KBM-7 (cell line): ENCODE results near the gene CDT1.
A peak's percentile ranks its signal among the peaks of the same experiment; 100 is the strongest.

ENCODE experiments used
- DNase-seq: peaks from one replicate; pipeline ENCODE4 v3.0.0-alpha.2; 2015
- in situ Hi-C: fragments of 300-500 bp; cut with MboI; formaldehyde crosslinking; loops from 2 replicates; pipeline ENCODE4 v1.14.3; 2020; ENCODE audit warnings: low sequenced_read_pairs, low pct_unique_long_range_greater_than_20kb, mixed read lengths

The CDT1 gene

DNA sequence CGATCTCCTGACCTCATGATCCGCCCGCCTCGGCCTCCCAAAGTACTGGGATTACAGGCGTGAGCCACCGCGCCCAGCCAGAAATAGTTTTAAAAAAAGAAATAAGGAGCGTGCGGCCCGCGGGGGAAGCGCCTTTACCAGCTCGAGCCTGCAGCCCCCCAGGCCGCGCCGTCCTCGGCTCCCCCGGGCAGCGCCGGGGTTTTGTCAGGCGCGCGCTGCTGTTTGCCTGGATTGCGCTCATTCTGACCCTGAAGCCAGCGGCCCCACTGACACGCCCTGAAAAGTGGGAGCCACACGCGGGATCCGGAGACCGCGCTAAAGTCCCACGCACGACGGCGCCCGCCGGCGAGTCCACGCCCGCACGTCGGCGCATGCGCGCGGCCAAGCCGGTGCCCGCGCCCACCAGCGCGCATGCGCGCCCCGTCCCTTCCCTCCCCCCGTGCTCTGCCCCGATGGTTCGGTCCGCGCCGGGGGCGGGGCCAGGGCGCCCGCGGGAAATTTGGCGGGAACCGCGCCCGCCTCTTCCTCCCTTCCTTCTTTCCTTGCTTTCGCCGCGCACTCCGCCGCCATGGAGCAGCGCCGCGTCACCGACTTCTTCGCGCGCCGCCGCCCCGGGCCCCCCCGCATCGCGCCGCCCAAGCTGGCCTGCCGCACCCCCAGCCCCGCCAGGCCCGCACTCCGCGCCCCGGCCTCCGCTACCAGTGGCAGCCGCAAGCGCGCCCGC, at the start of gene CDT1:
Gene CDT1, plus strand, starts transcription at position 526 of the 724 bp plus-strand sequence. Its CDS starts 43 bp downstream, at position 569.
- peak; percentile 86 for DNase-seq
- in situ Hi-C loops = no loop called here

DNA sequence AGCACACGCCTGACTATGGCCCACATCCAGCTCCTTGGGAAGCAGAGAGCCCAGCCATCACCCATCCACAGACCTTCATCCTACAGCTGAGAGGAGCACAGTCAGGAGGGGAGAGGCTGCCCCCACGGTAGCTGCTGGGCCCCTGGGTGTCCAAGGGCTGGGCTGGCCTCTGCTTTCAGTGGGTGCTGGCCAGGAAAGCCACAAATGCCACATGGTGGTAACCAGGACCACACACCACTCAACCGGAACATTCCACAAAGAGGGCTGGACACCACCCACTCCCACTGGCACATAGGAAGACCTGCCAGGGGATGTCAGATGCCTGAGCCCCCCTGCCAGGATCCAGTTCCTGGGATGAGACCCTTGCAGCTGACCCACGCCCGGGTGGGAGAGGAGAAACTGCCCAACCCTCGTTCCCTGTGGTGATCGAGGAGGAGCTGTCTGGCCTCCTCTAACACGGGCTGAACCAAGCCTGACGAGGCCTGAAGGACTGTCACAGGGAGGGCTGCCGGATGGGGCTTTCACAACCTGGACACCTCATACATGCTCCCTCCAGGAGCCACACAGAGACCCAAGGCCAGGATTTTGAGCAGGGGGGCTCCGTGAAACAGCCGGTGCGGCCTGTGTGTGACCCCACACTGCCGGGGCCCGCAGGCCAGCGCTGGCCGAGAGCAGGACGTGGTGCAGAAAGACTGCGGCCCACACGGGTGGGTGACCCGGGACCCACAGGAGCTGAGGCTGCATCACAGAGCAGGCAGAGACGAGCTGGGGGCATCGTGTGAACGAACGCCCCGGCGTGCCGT, 49.3 kb upstream of the CDT1 start:
- in situ Hi-C loops = no loop called here
- no peak for DNase-seq

DNA sequence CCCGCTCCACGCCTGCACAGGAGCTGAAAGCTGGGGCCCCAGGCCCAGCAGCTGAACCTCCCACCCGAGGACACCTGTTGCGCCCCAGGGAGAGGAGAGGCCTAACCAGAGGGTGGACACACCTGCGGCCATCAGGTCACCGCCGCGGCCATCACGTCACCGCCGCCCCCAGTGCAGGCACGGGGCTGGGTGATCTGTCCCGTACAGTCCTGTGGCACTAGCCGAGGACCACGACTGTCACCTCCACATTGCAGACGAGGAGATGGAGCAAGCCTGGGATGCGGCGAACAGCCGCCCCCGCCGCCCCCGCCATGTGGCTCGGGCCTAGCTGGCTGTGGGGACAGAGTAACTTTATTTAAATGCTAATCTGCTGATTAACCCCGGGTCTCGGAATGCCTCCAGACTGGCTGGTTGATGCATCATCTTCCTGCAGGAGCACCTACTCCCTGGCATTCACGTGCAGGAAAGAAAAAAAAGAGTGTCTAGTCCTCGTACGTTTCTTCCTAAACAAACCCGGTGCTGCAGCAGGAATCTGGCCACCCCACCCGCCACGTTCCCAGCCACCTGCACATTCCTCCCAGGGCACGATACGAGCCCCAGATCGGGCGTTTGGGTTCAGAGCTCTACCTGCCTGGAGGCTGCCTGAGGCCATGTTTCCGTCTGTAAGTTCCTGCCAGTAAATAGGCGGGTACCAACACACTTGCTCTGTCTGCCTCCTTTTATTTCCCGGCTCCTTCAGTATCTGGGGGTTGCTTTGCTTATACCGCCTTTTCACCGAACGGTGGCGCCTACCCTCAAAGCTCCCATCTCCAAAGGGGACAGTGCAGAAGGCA, 48.5 kb upstream of the CDT1 start:
- no peak for DNase-seq
- in situ Hi-C loops = no loop called here

DNA sequence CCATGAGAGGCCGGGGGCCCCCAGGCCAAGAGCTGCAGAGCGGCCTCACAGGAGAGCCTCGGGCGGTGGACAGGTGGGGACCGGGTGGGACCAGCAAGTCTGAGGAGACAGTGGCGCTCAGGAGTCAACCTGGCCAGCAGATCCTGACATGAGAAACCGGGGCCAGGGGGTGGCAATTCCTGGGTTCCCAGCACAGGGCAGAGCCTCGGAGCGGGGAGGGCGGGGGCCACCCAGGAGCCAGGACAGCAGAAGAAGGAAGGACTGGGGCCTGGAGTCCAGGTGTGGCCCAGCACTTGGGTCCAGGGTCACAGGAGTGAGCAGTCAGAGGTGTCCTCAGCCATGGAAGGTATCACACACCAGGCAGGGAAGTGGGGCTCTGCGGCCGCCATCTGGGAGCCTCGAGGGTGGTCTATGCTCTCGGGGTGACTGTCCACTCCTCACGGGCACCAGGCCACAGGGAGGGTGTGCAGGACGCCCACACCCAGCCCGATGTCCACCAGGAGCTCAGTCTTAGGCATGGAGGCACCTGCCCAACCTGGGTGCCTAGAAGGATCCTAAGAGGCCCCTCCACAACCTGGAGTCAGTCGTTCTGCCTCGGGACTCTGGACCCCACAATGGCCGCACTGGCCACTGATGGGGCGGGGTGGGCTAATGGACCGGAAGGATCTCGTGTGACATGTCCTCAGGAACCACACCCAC, 47.7 kb upstream of the CDT1 start:
- in situ Hi-C loops = no loop called here
- no peak for DNase-seq

DNA sequence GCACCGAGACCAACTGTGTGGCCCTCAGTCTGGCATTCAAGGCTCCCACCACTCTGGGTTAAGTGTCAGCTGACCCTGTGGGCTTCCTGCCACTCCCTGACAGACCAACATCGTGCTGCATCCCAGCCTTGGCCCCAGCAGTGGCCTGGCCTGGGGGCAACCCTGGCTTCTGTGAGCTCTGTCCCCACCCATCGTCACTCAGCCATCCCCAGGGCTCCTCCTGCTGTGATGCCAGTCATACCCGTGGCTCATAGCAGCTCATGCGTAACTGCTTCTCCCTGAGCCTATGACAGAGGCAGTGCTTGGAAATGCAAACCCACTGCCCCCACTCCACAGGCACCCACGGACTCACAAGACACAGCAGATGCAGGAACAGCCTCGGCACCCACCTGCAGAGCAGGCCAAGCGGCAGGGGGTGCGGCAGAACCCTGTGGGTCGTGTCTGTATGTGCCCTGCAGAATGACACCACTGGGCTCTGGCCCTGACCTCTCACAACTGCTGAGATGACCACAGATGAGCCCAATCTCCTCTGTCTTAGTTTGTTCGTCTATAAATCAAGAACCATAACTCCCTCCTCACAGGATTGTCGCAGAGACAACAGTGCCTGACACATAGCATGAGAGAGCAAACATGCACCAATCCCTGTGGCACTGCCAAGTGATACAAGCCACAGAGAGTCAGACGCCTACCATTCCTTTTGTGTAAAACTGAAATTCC, 45.2 kb upstream of the CDT1 start:
- in situ Hi-C loops = no loop called here
- DNase-seq = no peak

DNA sequence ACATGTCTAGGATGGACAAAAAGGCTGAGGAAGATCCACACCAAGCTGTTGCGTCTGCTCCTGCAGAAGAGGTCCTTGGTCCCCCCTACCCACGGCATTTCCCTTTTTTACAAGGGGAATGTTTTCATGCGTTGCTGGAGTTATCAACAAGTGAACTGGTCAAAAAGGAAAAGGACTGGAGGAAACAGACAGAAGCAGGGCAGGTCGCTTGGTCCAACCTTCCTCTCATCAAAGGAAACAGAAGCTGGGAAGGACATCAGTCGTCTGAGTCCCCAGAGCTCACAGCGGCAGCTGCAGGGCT, 44.7 kb upstream of the CDT1 start:
- DNase-seq = no peak
- in situ Hi-C loops = no loop called here

DNA sequence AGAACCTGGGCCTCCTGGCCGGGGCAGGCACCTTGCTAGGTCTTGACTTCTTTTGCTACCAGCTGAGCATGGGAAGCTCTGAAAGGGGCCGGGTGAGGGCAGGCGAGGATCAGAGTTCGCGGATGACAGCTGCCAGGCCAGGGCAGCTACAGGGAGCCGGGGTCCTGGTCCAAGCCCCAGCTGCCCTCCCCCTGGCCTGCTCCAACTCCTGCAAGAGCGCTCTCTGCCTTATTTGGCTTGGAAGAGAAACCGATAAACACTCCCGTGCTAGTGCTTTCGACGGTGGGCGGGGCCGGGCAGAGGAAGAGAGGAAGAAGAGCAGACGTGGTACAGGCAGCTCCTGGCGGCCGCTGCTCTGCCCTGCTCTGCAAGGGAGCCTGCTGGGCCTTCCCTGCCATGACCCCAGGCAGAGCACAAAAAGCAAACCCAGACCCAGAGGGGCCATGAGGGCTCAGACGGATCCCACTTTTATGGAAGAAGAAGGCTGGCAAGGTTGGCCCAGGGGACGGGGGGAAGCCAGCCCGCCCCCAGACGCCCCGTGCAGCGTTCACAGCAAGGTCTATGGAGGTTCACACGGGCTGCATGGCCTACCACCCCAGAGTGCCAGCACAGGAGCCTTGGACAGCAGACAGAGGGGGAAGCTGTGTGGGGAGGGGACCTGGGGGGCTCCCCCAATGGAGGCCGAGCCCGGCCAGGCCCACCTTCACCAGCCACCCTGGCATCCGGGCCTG, 44.2 kb upstream of the CDT1 start:
- in situ Hi-C loops = no loop called here
- DNase-seq = peak; percentile 29

DNA sequence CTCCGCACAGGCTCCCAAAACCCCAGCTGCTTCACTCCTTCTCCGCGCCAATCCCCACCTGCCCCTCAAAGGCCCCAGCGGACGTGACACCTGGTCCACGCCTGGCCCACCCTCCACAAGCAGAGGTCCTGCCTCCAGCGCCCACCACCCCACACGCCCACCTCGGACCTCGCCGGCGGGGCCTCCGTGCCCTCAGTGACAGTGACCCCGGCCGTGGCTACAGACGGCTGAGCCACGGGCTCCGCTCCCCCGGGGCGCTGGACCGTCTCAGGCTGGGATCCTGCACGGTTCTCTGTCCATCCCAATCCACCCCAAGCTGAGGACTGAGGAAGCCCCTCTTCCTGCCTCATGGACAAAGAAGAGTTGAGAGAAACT, 43.6 kb upstream of the CDT1 start:
- no peak for DNase-seq
- in situ Hi-C loops = no loop called here

DNA sequence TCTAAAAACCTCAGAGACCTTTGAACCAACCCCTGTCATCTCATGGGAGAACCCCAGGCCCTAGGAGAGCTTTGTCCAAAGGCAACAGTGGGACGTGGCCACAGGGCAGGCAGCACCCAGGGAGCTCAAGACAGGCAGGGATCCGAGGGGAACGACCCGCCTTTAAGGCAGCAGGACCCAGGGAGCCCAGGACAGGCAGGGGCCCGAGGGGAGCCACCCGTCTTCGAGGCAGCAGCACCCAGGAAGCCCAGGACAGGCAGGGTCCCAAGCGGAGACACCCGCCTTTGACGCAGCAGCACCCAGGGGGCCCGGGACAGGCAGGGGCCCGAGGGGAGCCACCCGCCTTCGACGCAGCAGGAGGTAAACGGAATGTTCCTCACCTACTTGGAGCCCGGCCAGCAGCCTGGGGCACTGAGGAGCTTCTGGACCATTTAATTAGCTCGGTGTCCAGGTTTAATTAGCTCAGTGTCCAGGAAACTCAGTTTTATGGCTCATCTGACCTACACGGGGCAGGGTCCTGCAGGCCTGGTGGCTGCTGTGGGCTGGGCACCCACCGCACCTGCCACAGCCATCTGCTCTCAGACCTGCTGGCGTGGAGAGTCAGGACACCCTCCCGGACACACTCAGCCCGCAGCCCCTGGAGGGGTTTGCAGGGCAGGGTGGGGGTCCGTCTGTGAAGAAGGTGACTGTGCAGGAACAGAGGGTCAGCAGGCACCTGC, 43.0 kb upstream of the CDT1 start:
- in situ Hi-C loops = no loop called here
- DNase-seq = no peak

DNA sequence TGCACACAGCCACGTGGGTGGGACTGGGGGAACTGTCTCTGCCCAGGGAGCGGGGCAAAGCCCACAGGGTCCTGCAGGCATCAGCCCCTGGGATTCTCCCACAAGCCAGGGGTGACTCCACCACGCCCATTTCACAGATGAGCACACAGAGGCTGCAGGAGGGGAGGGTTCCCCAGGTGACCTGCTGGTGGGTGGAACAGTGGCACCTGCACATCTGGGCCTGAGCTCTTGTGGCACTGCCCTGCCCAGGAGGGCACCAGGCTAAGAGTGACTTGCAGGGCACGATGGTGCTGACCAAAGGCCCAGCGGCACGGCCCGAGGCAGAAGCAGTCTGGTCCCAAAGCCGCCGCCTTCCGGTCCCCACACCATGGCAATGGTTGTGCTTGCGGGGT, 42.5 kb upstream of the CDT1 start:
- in situ Hi-C loops = no loop called here
- no peak for DNase-seq

DNA sequence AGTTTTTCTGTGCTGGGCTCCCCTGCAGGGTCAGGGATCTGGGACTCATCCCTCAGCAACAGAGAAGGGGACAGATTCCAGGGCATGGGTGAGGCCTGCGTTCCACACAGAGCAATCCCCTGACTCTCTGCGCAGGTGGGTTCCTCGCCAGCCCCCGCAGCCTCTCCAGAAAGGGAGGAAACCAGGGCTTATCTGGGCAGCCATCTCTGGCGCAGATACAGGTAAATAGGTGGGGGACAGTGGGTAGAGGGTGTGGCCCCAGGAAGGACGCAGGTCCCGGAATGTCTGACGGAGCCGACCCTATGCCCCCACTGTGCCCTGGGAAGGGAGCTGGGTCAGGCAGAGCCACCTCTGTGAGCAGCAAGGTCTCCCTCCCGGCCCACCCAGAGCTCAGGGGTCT, 41.8 kb upstream of the CDT1 start:
- in situ Hi-C loops = no loop called here
- DNase-seq = no peak

DNA sequence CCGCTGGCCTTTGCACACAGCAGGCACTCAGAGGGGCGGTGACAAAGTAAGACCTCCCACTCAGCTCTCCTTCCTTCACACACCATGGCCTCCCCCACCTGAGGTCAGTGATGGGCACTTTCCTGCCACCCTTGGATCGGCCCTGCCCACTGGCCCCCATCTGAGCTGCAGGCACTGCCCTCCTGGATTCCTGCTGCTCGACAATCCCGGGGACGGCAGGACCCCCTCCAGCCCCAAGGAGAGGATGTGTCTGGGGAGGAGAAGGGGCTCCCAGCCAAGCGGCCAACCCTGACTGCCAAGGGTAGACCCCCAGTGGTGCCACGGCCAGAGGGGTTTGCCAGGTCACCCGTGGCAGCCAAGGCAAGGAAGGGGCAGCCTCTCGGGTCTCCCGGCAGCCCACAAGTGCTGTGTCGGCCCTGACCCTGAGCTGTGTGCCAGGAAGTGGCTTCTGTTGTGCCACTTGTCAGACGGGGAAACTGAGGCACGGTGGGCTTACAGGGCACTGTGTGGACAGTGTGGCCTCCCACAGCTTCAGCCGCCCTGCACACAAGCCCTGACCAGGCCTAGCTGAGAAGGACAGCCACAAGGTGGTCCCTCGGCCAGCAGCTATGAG, 41.2 kb upstream of the CDT1 start:
- in situ Hi-C loops = no loop called here
- DNase-seq = no peak

DNA sequence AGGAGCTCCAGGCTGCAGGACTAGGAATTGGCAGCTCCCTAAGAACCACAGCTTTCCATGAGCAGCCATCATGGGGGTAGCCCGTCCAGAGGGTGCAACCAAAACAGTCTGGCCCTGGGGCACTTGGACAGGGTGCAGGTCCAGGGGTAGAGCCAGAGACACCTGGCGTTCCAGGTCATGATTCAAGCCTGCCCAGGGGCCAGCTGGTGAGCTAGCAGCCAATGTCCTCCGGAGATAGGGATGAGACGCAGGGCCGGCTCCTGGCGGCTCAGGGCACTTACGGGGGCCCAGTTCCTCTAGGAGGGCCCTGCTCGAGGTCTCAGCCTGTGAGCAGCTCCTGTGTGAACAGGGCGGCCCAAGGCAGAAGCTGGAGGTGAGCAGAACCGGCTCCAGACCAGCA, 40.6 kb upstream of the CDT1 start:
- in situ Hi-C loops = no loop called here
- DNase-seq = no peak

DNA sequence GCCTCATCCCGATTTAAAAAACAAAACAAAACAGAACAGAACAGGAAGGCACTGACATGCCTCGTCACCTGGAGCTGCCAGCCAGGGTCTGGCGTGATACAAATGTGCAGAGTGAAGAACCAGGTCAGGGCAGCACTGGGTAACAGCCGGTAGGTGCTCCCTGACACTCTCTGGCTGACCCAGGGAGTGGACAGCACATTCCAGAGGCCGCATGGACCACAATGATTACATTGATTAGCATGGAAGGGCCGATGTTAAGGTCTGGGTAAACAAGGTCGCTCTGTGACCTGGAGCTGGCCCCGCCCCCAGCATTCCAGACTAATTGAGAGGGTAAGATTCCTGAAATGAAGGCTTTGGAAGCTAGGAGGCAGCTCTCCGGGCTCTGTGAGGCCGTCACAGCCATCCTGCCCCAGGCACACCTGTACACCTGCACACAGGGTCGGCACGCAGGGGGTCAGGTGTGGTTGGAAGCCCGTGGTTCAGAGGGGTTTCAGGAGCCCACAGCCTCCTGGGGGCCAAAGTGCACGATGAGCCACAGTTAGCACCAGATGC, 40.0 kb upstream of the CDT1 start:
- in situ Hi-C loops = no loop called here
- no peak for DNase-seq

DNA sequence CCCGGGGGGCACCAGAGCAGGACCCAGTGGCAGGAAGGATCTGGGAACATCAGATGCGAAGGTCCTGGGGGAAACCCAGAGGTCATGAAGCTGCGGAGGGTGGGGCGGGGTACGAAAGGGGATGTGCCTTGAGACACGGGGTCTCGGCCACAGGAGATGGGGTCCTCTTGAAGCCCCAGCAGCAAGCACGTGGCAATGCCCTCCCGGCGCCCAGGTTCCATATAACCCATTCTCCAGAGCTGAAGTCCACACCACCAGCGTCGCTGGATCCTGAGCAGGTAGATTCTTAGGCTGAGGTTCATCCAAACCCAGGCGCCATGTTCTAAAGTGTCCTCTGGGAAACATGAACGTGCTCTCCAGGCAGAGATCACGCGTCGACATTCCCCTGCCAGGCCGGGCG, 39.5 kb upstream of the CDT1 start:
- in situ Hi-C loops = no loop called here
- DNase-seq = no peak

DNA sequence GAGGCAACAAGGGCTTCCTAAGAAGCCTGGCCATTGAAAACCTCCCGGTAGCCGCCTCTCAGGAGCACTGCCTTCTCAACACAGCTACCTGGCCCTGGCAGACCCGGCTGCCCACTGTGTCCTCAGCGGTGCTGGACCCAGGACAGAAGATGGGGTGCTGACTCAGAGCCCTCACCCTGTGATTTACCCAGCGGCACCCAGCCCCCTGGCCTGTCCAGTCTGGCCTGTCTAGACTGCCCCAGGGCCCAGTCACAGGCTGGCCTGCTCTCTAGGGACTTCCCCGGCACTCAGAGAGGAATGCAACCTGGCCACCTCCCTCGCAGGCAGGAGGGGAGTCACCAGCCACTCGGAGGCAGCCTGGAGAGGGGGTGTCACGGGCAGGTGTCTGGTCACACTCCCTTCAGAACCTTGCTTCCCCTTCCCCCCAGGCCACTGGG, 38.7 kb upstream of the CDT1 start:
- DNase-seq = no peak

DNA sequence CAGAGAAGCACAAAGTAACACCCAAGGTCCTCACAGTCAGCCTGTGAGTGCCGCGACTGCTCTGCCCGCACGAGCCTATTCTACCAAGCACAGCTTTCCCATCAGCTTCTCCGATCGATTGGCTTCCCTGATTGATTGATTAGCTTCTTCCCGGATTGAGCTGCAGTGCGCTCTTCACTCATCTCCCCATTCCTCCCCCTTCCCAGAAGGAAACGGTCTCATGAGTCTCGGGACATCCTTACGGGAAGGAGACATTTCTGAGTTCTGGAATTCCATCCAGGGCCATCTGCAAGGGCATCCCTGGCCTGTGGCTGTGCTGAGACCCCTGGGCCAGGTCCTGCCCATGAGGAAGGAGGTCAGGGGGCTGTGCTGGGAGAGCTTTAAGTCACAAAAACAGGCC, 36.6 kb upstream of the CDT1 start:
- no peak for DNase-seq
- in situ Hi-C loops = no loop called here

More for the DNA sequence above, 38.7 kb upstream of the CDT1 start:
- in situ Hi-C loops = no loop called here
